ENCODE results near the gene FARS2. TPM values are rescaled to one million over a fixed set of nuclear protein-coding genes. Genes with fewer than 3 reads are reported as not detected.

FARS2 gene
- total and polyA plus RNA-seq, 2 donors (not counting 1 experiment from before 2014, with no cell fraction given), result 11.0 to 18.5 TPM

DNA sequence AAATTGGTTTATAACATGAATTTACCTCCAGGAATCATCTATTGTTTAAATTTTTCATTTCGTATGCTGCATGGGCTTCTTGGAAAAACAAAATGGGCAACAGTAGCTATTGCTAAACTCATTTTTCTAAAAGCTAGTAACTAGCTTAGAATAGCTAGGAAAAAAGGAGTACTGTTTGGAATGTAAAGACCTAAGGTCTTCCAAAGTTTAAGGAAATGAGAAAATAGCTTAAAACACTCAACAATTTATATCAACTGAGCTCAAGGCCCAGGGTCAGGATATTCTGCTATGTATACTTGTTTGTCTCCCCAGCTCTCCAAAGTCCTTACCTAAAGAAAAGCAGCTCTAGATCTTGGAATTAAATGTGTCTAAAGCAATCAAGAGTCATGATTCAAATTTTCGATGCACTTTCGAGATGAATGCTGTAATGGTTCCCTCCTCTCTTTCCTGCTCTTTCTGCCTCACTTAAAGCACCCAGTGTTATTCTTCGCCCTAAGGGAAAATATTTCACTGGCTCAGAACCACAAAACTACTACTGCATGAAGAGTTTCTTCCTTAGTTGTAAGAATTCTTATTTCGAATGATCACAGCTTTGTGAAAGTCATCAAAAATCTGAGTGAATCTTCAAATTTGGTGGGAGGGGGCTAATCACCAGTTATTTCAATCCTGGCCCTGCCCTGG lies 42.2 kb upstream of the FARS2 start:
- TF ChIP-seq EZH2 (IDR thresholded peaks at IDR 0.05; ENCODE audit: low read length, missing control alignments), result no peak
- TF ChIP-seq, protein P1, sequence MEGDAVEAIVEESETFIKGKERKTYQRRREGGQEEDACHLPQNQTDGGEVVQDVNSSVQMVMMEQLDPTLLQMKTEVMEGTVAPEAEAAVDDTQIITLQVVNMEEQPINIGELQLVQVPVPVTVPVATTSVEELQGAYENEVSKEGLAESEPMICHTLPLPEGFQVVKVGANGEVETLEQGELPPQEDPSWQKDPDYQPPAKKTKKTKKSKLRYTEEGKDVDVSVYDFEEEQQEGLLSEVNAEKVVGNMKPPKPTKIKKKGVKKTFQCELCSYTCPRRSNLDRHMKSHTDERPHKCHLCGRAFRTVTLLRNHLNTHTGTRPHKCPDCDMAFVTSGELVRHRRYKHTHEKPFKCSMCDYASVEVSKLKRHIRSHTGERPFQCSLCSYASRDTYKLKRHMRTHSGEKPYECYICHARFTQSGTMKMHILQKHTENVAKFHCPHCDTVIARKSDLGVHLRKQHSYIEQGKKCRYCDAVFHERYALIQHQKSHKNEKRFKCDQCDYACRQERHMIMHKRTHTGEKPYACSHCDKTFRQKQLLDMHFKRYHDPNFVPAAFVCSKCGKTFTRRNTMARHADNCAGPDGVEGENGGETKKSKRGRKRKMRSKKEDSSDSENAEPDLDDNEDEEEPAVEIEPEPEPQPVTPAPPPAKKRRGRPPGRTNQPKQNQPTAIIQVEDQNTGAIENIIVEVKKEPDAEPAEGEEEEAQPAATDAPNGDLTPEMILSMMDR (conservative IDR thresholded peaks at IDR 0.05 in 1 of 2, IDR thresholded peaks at IDR 0.05 in 1 of 2; ENCODE audit: low read depth in 1 of 2, low read length in 2 of 2), result no peak
- H3K9ac ChIP-seq (ENCODE audit: insufficient read depth, low read length), result no peak overlapping the region
- H3K4me1 ChIP-seq (ENCODE audit: control insufficient read depth, extremely low read depth, insufficient read depth, low read length), result peaks cover 3% of the 10 kb centered on the region
- H3K4me2 ChIP-seq (ENCODE audit: extremely low read depth, insufficient read depth, low read length), result no peak overlapping the region
- H3K27me3 ChIP-seq (ENCODE audit: control insufficient read depth, insufficient read depth, low read length), result no peaks in the 10 kb centered on the region
- H3K27ac ChIP-seq (ENCODE audit: insufficient read depth, low read length), result no peak overlapping the region
- H2AFZ ChIP-seq (ENCODE audit: low read length), result no peak overlapping the region
- no peaks in the 10 kb centered on the region for H3K79me2 ChIP-seq (ENCODE audit: control insufficient read depth, insufficient read depth, low read length)
- no peak for DNase-seq (ENCODE audit: low read depth in 2 of 2)
- H3K4me3 ChIP-seq (replicated peaks in 1 of 4; ENCODE audit: control extremely low read depth in 1 of 4, insufficient read depth in 1 of 4, low read depth in 3 of 4, low read length in 4 of 4), result no peak overlapping the region
- no peaks in the 10 kb centered on the region for H4K20me1 ChIP-seq (ENCODE audit: control insufficient read depth, extremely low read depth, insufficient read depth, low read length)
- no peaks in the 10 kb centered on the region for H3K9me3 ChIP-seq (ENCODE audit: control insufficient read depth, insufficient read depth, low read depth, low read length)
- H3K36me3 ChIP-seq (ENCODE audit: control insufficient read depth, insufficient read depth, low read length), result no peaks in the 10 kb centered on the region

DNA sequence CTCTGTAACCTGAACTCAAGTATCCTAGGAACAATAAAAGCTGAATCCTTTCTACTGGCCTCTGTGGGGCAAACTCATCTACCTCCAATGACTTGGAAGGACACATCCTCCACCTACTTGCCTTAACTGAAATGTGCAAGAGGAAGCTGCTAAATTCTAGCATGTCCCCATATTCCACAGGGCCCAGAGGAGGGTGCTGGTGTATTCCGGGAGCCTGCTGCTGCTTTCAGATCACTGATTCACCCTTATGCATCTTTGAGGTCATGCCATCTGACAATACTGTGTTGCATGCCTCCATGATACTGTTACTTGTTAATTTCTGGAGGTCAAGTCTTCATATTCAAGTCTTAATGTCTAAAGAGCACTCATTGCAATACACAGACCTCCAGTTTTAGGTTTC lies 40.9 kb upstream of the FARS2 start:
- no peak for TF ChIP-seq EZH2 (IDR thresholded peaks at IDR 0.05; ENCODE audit: low read length, missing control alignments)
- TF ChIP-seq, protein P1 (conservative IDR thresholded peaks at IDR 0.05 in 1 of 2, IDR thresholded peaks at IDR 0.05 in 1 of 2; ENCODE audit: low read depth in 1 of 2, low read length in 2 of 2), result no peak
- no peak overlapping the region for H3K4me2 ChIP-seq (ENCODE audit: extremely low read depth, insufficient read depth, low read length)

DNA sequence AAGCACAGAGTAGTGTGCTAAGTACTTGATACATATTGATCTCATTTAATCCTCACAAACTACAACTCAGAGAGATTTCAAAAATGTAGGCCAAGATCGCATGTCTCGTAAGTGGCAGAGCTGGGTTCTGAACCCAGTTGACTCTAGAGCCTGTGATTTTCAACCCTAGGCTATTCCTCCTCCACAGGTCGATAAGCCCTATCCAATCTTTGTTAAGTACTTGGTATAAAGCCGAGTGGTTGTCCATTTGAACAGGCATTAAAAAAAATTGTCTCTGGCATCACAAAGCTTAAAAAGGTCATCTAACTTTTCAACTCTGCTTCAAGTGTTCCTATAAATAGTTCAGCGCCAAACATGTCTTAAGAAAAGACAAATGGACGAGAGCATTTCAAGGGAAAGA lies 38.0 kb upstream of the FARS2 start:
- no peak overlapping the region for H3K27ac ChIP-seq (ENCODE audit: insufficient read depth, low read length)
- no peak overlapping the region for H3K4me2 ChIP-seq (ENCODE audit: extremely low read depth, insufficient read depth, low read length)
- no peaks in the 10 kb centered on the region for H4K20me1 ChIP-seq (ENCODE audit: control insufficient read depth, extremely low read depth, insufficient read depth, low read length)
- H3K9ac ChIP-seq (ENCODE audit: insufficient read depth, low read length), result no peak overlapping the region
- TF ChIP-seq EZH2 (IDR thresholded peaks at IDR 0.05; ENCODE audit: low read length, missing control alignments), result no peak
- TF ChIP-seq, protein P1 (conservative IDR thresholded peaks at IDR 0.05 in 1 of 2, IDR thresholded peaks at IDR 0.05 in 1 of 2; ENCODE audit: low read depth in 1 of 2, low read length in 2 of 2), result no peak
- H3K4me3 ChIP-seq (replicated peaks in 1 of 4; ENCODE audit: control extremely low read depth in 1 of 4, insufficient read depth in 1 of 4, low read depth in 3 of 4, low read length in 4 of 4), result no peak overlapping the region
- no peaks in the 10 kb centered on the region for H3K36me3 ChIP-seq (ENCODE audit: control insufficient read depth, insufficient read depth, low read length)
- no peaks in the 10 kb centered on the region for H3K9me3 ChIP-seq (ENCODE audit: control insufficient read depth, insufficient read depth, low read depth, low read length)
- DNase-seq (ENCODE audit: low read depth in 2 of 2), result no peak
- H3K4me1 ChIP-seq (ENCODE audit: control insufficient read depth, extremely low read depth, insufficient read depth, low read length), result no peaks in the 10 kb centered on the region
- no peaks in the 10 kb centered on the region for H3K27me3 ChIP-seq (ENCODE audit: control insufficient read depth, insufficient read depth, low read length)
- no peaks in the 10 kb centered on the region for H3K79me2 ChIP-seq (ENCODE audit: control insufficient read depth, insufficient read depth, low read length)
- no peak overlapping the region for H2AFZ ChIP-seq (ENCODE audit: low read length)

More for the DNA sequence above, 40.9 kb upstream of the FARS2 start:
- Histone ChIP-seq H2AFZ (ENCODE audit: low read length) (no peak overlapping the region), H3K36me3 (ENCODE audit: control insufficient read depth, insufficient read depth, low read length) (no peaks in the 10 kb centered on the region), H3K4me1 (ENCODE audit: control insufficient read depth, extremely low read depth, insufficient read depth, low read length) (no peaks in the 10 kb centered on the region), H3K79me2 (ENCODE audit: control insufficient read depth, insufficient read depth, low read length) (no peaks in the 10 kb centered on the region), H4K20me1 (ENCODE audit: control insufficient read depth, extremely low read depth, insufficient read depth, low read length) (no peaks in the 10 kb centered on the region), H3K27me3 (ENCODE audit: control insufficient read depth, insufficient read depth, low read length) (no peaks in the 10 kb centered on the region), H3K9ac (ENCODE audit: insufficient read depth, low read length) (no peak overlapping the region), H3K9me3 (ENCODE audit: control insufficient read depth, insufficient read depth, low read depth, low read length) (no peaks in the 10 kb centered on the region), H3K4me3 (replicated peaks in 1 of 4; ENCODE audit: control extremely low read depth in 1 of 4, insufficient read depth in 1 of 4, low read depth in 3 of 4, low read length in 4 of 4) (no peak overlapping the region), H3K27ac (ENCODE audit: insufficient read depth, low read length) (no peak overlapping the region)
- DNase-seq (ENCODE audit: low read depth in 2 of 2), result no peak

Data from fibroblast of lung (primary cell).